Natural killer cell treated with Interleukin-12 subunit alpha and Interleukin-12 subunit beta and Interleukin-15 and Interleukin-18, amount 100 ng/mL, for 72 hours (primary cell): ENCODE results near the gene PNPLA8. TPM values are rescaled to one million over a fixed set of nuclear protein-coding genes. Genes with fewer than 3 reads are reported as not detected.
"Not testable (repeated sequence)": the region's sequence is repeated elsewhere in the genome, so short reads cannot be mapped to it uniquely, and the experiment has no call there.

Experiments used
- ATAC-seq, 2 donors: fragments of 150-1000 bp; cut with Tn5 transposase in 1 of 2; sonication (Bioruptor Pico), chemical (Tn5 transposase) in 1 of 2; 2 replicates each; pipeline ENCODE4 v1.10.0; 2021
- DNase-seq: peaks from one replicate; pipeline ENCODE4 v3.0.0; 2022; ENCODE audit warnings: low spot score
- H3K27ac Mint-ChIP-seq, 2 donors: 1 replicate in 1 of 2; 2 replicates in 1 of 2; pipeline ENCODE4 v1.8.0; 2022; ENCODE audit warnings: mixed read lengths in 2 of 2, mild to moderate bottlenecking in 1 of 2, moderate library complexity in 1 of 2
- H3K27me3 Mint-ChIP-seq, 2 donors: 1 replicate in 1 of 2; 2 replicates in 1 of 2; pipeline ENCODE4 v1.8.0; 2022; ENCODE audit warnings: mixed read lengths in 2 of 2
- H3K36me3 Mint-ChIP-seq: one replicate; pipeline ENCODE4 v1.8.0; 2022; ENCODE audit warnings: mixed read lengths
- H3K4me1 Mint-ChIP-seq, 2 donors: 1 replicate in 1 of 2; 2 replicates in 1 of 2; pipeline ENCODE4 v1.8.0; 2022; ENCODE audit warnings: low read depth in 2 of 2, mixed read lengths in 2 of 2, mild to moderate bottlenecking in 1 of 2
- H3K4me3 Mint-ChIP-seq: one replicate; pipeline ENCODE4 v1.8.0; 2022; ENCODE audit warnings: mixed read lengths
- H3K9me3 Mint-ChIP-seq: 2 replicates; pipeline ENCODE4 v1.8.0; 2022; ENCODE audit warnings: mixed read lengths
- total RNA-seq, 2 donors: library from RNA; stranded (reverse); gene quantifications; one replicate each; pipeline ENCODE4 v1.2.3, GENCODE V29; 2022

The PNPLA8 gene, protein sequence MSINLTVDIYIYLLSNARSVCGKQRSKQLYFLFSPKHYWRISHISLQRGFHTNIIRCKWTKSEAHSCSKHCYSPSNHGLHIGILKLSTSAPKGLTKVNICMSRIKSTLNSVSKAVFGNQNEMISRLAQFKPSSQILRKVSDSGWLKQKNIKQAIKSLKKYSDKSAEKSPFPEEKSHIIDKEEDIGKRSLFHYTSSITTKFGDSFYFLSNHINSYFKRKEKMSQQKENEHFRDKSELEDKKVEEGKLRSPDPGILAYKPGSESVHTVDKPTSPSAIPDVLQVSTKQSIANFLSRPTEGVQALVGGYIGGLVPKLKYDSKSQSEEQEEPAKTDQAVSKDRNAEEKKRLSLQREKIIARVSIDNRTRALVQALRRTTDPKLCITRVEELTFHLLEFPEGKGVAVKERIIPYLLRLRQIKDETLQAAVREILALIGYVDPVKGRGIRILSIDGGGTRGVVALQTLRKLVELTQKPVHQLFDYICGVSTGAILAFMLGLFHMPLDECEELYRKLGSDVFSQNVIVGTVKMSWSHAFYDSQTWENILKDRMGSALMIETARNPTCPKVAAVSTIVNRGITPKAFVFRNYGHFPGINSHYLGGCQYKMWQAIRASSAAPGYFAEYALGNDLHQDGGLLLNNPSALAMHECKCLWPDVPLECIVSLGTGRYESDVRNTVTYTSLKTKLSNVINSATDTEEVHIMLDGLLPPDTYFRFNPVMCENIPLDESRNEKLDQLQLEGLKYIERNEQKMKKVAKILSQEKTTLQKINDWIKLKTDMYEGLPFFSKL
- 10 to 100 TPM; 16.3 to 23.6 TPM for total RNA-seq

GRCh38 chr7:108525985-108526767 is at the start of gene PNPLA8:
PNPLA8 (minus strand) TSS chr7:108526135; CDS start chr7:108515491, 10,644 bp downstream.
- Mint-ChIP-seq H3K9me3 (no peaks in the 10 kb centered on the region), H3K4me1 (peaks cover 26 to 32% of the 10 kb centered on the region in 2 donors), H3K36me3 (peaks cover 5% of the 10 kb centered on the region), H3K27me3 (peaks cover 4 to 7% of the 10 kb centered on the region in 2 donors), H3K4me3 (peak within 1 kb of the TSS; percentile 94), H3K27ac (peak within 1 kb of the TSS; percentile 94 to 98)
- peak; percentile 100 for DNase-seq
- ATAC-seq, result peak; percentile 96

DNA sequence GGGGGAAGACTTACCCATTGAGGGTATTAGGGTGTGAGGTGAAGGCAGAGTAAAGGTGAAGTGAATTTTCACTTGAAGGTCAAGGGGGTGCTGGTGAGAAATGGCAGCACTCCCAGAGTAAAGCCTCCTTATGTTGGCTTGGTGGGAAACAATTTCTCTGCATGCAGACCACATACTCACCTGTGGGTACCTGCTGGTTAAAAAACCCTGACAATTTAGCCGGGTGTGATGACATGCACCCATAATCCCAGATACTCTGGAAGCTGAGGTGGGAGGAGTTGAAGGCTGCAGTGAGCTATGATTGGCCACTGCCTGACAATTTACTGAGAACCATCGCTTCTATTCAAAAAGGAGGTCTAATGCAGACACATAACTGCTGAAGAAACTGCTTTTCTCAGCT is 49.2 kb upstream of the PNPLA8 start:
- peaks cover 29% of the 10 kb centered on the region for H3K36me3 Mint-ChIP-seq
- peaks cover 32 to 41% of the 10 kb centered on the region in 2 donors for H3K4me1 Mint-ChIP-seq
- no peak overlapping the region for H3K27ac Mint-ChIP-seq
- H3K4me3 Mint-ChIP-seq, result no peak overlapping the region
- H3K9me3 Mint-ChIP-seq, result no peaks in the 10 kb centered on the region
- DNase-seq (no peak), ATAC-seq (no peak)
- no peaks in the 10 kb centered on the region for H3K27me3 Mint-ChIP-seq

DNA sequence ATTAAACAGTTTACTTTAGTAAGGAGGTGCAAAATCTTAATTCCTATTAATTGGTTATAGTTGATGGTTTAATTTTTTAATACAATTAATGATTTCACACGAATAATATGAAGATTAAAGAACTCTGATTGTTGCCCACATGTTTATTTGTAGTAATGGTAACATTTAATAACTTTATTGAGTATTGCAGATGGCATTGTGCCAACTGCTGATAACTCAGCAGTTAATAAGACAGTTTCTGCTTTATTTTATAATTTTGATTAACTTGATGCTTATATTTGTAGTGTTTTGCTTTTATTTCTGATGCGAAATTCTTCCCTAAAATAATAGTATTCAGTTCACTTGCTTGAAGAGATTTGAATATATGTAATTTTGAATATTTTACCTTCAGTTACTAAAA is 46.5 kb upstream of the PNPLA8 start:
- peaks cover 37 to 53% of the 10 kb centered on the region in 2 donors for H3K4me1 Mint-ChIP-seq
- H3K9me3 Mint-ChIP-seq, result no peaks in the 10 kb centered on the region
- H3K27me3 Mint-ChIP-seq, result no peaks in the 10 kb centered on the region
- ATAC-seq, result no peak
- DNase-seq, result no peak
- H3K4me3 Mint-ChIP-seq, result no peak overlapping the region
- H3K27ac Mint-ChIP-seq, result no peak overlapping the region
- peaks cover 25% of the 10 kb centered on the region for H3K36me3 Mint-ChIP-seq

DNA sequence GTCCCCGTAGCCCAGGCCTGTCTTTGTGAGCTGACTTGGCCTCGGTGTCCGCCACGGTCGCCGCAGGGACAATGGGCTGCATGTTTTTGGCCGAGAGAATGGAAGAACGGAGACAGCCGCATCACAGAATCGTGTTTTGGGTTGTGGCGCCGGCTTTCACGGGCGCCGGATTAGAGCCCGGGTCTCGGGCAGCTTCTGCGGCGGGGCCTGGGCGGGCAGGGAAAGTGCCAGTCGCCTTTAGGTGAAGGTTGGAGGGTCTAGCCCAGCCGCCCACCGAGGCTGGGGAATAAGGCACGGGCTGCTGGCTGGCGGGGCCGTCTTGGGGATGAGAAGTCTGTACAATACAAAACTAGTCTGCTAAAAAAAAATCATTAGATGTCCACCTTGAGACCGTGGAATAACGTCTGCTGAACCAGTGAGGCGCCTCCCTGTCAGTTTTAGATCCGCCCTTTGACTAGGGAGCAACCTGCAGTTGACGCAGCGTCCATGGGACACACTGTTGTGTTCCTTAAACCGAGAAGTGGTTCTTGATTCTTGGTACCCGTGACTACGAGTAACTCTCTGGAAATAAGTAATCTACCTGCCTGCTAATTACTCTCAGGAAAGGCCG is 44.3 kb upstream of the PNPLA8 start:
- H3K27ac Mint-ChIP-seq, result peak overlapping the region; percentile 99 to 100
- ATAC-seq (no peak), DNase-seq (peak; percentile 60)
- H3K4me3 Mint-ChIP-seq, result peak overlapping the region; percentile 98
- no peaks in the 10 kb centered on the region for H3K9me3 Mint-ChIP-seq
- peaks cover 30 to 40% of the 10 kb centered on the region in 2 donors for H3K4me1 Mint-ChIP-seq
- H3K27me3 Mint-ChIP-seq, result no peaks in the 10 kb centered on the region
- H3K36me3 Mint-ChIP-seq, result peaks cover 16% of the 10 kb centered on the region

GRCh38 chr7:108569381-108570145 is 43.6 kb upstream of the PNPLA8 start, which contains the start of the genes DNAJB9 and THAP5:
DNAJB9 (plus strand) TSS chr7:108569874; CDS start chr7:108571727, 1,853 bp downstream.
THAP5 (minus strand) TSS chr7:108569706; CDS start chr7:108569569, 137 bp downstream.
- peak within 1 kb of the TSS; percentile 98 for H3K4me3 Mint-ChIP-seq
- H3K36me3 Mint-ChIP-seq, result peaks cover 18% of the 10 kb centered on the region

GRCh38 chr7:108568801-108569380 is 43.0 kb upstream of the PNPLA8 start:
- ATAC-seq (no peak), DNase-seq (no peak)
- Mint-ChIP-seq H3K27ac (peak overlapping the region; percentile 99 to 100), H3K4me3 (peak overlapping the region; percentile 98), H3K9me3 (no peaks in the 10 kb centered on the region), H3K36me3 (peaks cover 24% of the 10 kb centered on the region), H3K27me3 (no peaks in the 10 kb centered on the region), H3K4me1 (peaks cover 27 to 34% of the 10 kb centered on the region in 2 donors)

More at GRCh38 chr7:108569381-108570145, 43.6 kb upstream of the PNPLA8 start, which contains the start of the genes DNAJB9 and THAP5:
- Mint-ChIP-seq H3K27ac (peak within 1 kb of the TSS; percentile 99 to 100), H3K4me1 (peaks cover 30 to 40% of the 10 kb centered on the region in 2 donors), H3K27me3 (no peaks in the 10 kb centered on the region), H3K9me3 (no peaks in the 10 kb centered on the region)
- ATAC-seq, result peak; percentile 95 to 96
- DNase-seq, result peak; percentile 100

GRCh38 chr7:108565987-108566386 is 40.1 kb upstream of the PNPLA8 start:
- no peak overlapping the region for H3K27ac Mint-ChIP-seq

GRCh38 chr7:108561047-108561619 is 35.2 kb upstream of the PNPLA8 start:
- H3K9me3 Mint-ChIP-seq, result peaks cover 9% of the 10 kb centered on the region
- H3K27me3 Mint-ChIP-seq, result no peaks in the 10 kb centered on the region
- no peak overlapping the region for H3K27ac Mint-ChIP-seq
- peaks cover 40% of the 10 kb centered on the region for H3K36me3 Mint-ChIP-seq
- H3K4me1 Mint-ChIP-seq, result peaks cover 5 to 6% of the 10 kb centered on the region in 2 donors
- DNase-seq (no peak), ATAC-seq (no peak)
- no peak overlapping the region for H3K4me3 Mint-ChIP-seq

More at GRCh38 chr7:108565987-108566386, 40.1 kb upstream of the PNPLA8 start:
- Mint-ChIP-seq H3K9me3 (no peaks in the 10 kb centered on the region), H3K4me3 (no peak overlapping the region), H3K4me1 (peaks cover 15 to 25% of the 10 kb centered on the region in 2 donors), H3K27me3 (no peaks in the 10 kb centered on the region), H3K36me3 (peaks cover 25% of the 10 kb centered on the region)
- no peak for DNase-seq
- no peak for ATAC-seq

DNA sequence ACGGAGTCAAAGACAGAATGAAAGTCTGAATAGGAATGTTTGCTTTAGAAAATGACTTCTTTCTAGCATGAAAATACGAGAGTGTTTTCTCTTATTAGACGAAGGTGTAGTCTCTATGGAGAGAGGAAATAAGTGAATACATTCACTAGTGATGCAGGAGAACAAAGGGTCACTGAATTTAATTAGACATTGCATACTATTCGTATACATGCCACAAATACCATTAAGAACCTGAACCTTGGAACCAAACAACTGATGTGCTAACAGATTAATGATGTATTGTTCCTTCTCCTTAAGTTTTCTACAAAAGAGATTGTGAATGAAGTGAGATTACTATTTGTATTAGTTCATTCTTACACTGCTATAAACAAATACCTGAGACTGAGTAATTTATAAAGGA is 33.3 kb upstream of the PNPLA8 start:
- Mint-ChIP-seq H3K4me1 (peaks cover 0 to 5% of the 10 kb centered on the region in 2 donors), H3K9me3 (peaks cover 9% of the 10 kb centered on the region), H3K4me3 (no peak overlapping the region), H3K27me3 (no peaks in the 10 kb centered on the region), H3K27ac (no peak overlapping the region), H3K36me3 (peaks cover 28% of the 10 kb centered on the region)
- DNase-seq (no peak), ATAC-seq (no peak)

- Mint-ChIP-seq H3K4me3 (no peak overlapping the region), H3K36me3 (peaks cover 25% of the 10 kb centered on the region), H3K9me3 (peaks cover 9% of the 10 kb centered on the region), H3K27me3 (no peaks in the 10 kb centered on the region), H3K4me1 (peaks cover 0 to 5% of the 10 kb centered on the region in 2 donors), H3K27ac (no peak overlapping the region)
- DNase-seq, result no peak
- ATAC-seq, result no peak
These were observed 31.7 kb upstream of the PNPLA8 start for GRCh38 chr7:108557617-108558016.

DNA sequence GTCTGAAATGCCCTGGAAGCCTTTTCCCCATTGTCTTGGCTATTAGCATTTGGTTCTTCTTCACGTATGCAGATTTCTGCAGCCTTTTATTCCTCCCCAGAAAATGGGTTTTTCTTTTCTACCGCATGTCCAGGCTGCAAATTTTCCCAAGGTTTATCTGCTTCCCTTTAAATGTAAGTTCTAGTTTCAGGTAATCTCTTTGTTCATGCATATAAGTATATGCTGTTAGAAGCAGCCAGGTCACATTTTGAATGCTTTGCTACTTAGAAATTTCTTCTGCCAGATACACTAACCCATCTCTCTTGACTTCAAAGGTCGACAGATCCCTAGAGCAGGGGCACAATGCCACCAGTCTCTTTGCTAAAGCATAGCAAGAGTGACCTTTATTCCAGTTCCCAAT is 31.3 kb upstream of the PNPLA8 start:
- Mint-ChIP-seq H3K4me3 (no peak overlapping the region), H3K9me3 (peaks cover 9% of the 10 kb centered on the region), H3K27ac (no peak overlapping the region), H3K27me3 (no peaks in the 10 kb centered on the region), H3K4me1 (peaks cover 0 to 5% of the 10 kb centered on the region in 2 donors), H3K36me3 (peaks cover 25% of the 10 kb centered on the region)
- DNase-seq (no peak), ATAC-seq (no peak)

DNA sequence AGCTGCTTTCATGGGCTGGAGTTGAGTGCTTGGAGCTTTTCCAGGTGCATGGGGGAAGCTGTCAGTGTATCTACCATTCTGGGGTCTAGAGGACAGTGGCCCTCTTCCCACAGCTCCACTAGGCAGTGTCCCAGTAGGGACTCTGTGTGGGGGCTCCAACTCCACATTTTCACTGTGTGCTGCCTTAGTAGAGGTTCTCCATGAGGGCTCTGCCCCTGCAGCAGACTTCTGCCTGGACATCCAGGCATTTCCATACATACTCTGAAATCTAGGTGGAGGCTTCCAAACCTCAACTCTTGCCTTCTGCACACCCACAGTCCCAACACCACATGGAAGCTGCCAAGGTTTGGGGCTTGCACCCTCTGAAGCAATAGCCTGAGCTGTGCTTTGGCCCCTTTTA is 30.7 kb upstream of the PNPLA8 start:
- peaks cover 24% of the 10 kb centered on the region for H3K36me3 Mint-ChIP-seq
- not testable (repeated sequence) for H3K27me3 Mint-ChIP-seq, H3K4me1 Mint-ChIP-seq

More for the DNA sequence above, 30.7 kb upstream of the PNPLA8 start:
- H3K9me3 Mint-ChIP-seq, H3K4me3 Mint-ChIP-seq, DNase-seq, H3K27ac Mint-ChIP-seq, ATAC-seq: not testable (repeated sequence)
